Loucy (cell line): ENCODE results near the gene IKBKG.

Experiments
- CTCF ChIP-seq: fragments of 200-600 bp; sonication (generic); conservative IDR thresholded peaks from 2 replicates; pipeline ENCODE4 v1.5.1; 2014; ENCODE audit warnings: mild to moderate bottlenecking, antibody characterized with exemption, low read length
- EZH2phosphoT487 ChIP-seq: fragments of 200-600 bp; IDR thresholded peaks from 2 replicates; pipeline ENCODE4 v1.6.1; 2018; ENCODE audit warnings: antibody characterized with exemption, mild to moderate bottlenecking, moderate library complexity, borderline replicate concordance

- TF ChIP-seq CTCF (no peak), EZH2phosphoT487 (no peak)
These were observed 34.4 kb upstream of the IKBKG start for GRCh38 chrX:154512879-154513553.
